Measurements from ENCODE around the gene TIMP2.

The TIMP2 gene

GRCh38 chr17:78847052-78847451, 78.1 kb downstream of the TIMP2 start:
- in situ Hi-C loops (cut with HindIII; ENCODE audit: low sequenced_read_pairs) = no loop called here
- TF ChIP-seq CTCF (IDR thresholded peaks at IDR 0.05; ENCODE audit: low read depth, low read length) = no peak
- H3K4me3 ChIP-seq (ENCODE audit: low read depth, low read length) = no peak overlapping the region
- DNase-seq (ENCODE audit: low read depth, low spot score) = no peak

GRCh38 chr17:78844301-78845005, 80.7 kb downstream of the TIMP2 start:
- DNase-seq (ENCODE audit: low read depth, low spot score) = no peak
- in situ Hi-C loops (cut with HindIII; ENCODE audit: low sequenced_read_pairs) = no loop called here
- no peak overlapping the region for H3K4me3 ChIP-seq (ENCODE audit: low read depth, low read length)
- TF ChIP-seq CTCF (IDR thresholded peaks at IDR 0.05; ENCODE audit: low read depth, low read length) = no peak

- in situ Hi-C loops (cut with HindIII; ENCODE audit: low sequenced_read_pairs) = no loop called here
- H3K4me3 ChIP-seq (ENCODE audit: low read depth, low read length) = no peak overlapping the region
- TF ChIP-seq CTCF (IDR thresholded peaks at IDR 0.05; ENCODE audit: low read depth, low read length) = peak; percentile 65
- no peak for DNase-seq (ENCODE audit: low read depth, low spot score)
Observed at GRCh38 chr17:78842881-78843565, 82.2 kb downstream of the TIMP2 start.

- peak; percentile 99 for DNase-seq (ENCODE audit: low read depth, low spot score)
- peak within 1 kb of the TSS; percentile 59 for H3K4me3 ChIP-seq (ENCODE audit: low read depth, low read length)
- TF ChIP-seq CTCF (IDR thresholded peaks at IDR 0.05; ENCODE audit: low read depth, low read length) = no peak
- in situ Hi-C loops (cut with HindIII; ENCODE audit: low sequenced_read_pairs) = no loop called here
Observed at GRCh38 chr17:78840780-78841611, 84.2 kb downstream of the TIMP2 start, which contains the start of gene USP36. USP36 (minus strand) TSS chr17:78840814; CDS start chr17:78836363, 4,451 bp downstream.

- in situ Hi-C loops (cut with HindIII; ENCODE audit: low sequenced_read_pairs) = no loop called here
- TF ChIP-seq CTCF (IDR thresholded peaks at IDR 0.05; ENCODE audit: low read depth, low read length) = no peak
- no peak for DNase-seq (ENCODE audit: low read depth, low spot score)
- peak overlapping the region; percentile 59 for H3K4me3 ChIP-seq (ENCODE audit: low read depth, low read length)
Observed at GRCh38 chr17:78840530-78840779, 84.7 kb downstream of the TIMP2 start.

- peak overlapping the region; percentile 59 for H3K4me3 ChIP-seq (ENCODE audit: low read depth, low read length)
- TF ChIP-seq CTCF (IDR thresholded peaks at IDR 0.05; ENCODE audit: low read depth, low read length) = no peak
- peak; percentile 44 for DNase-seq (ENCODE audit: low read depth, low spot score)
- in situ Hi-C loops (cut with HindIII; ENCODE audit: low sequenced_read_pairs) = no loop called here
Observed at GRCh38 chr17:78839762-78840529, 85.2 kb downstream of the TIMP2 start.

Data from astrocyte of the spinal cord (primary cell).